GM19328 (cell line): ENCODE results near the gene KRTAP12-4.
"Not testable (repeated sequence)": the region's sequence is repeated elsewhere in the genome, so short reads cannot be mapped to it uniquely, and the experiment has no call there.

Experiments used
- ATAC-seq: cut with Tn5 transposase; IDR thresholded peaks from one replicate; pipeline ENCODE4 v1.9.1; 2021; ENCODE audit warnings: mild to moderate bottlenecking, moderate library complexity; ENCODE audit not compliant: unreplicated experiment

Gene KRTAP12-4

GRCh38 chr21:44654576-44655175 is at the start of gene KRTAP12-4:
Gene KRTAP12-4 (minus strand): TSS chr21:44654659. CDS start chr21:44654614, 45 bp downstream.
- no peak for ATAC-seq

- ATAC-seq, result no peak
Observed at GRCh38 chr21:44703731-44704635, 49.5 kb upstream of the KRTAP12-4 start.

- no peak for ATAC-seq
Observed at GRCh38 chr21:44702973-44703730, 48.7 kb upstream of the KRTAP12-4 start.

- ATAC-seq, result no peak
Observed at GRCh38 chr21:44702111-44702972, 47.9 kb upstream of the KRTAP12-4 start.

- no peak for ATAC-seq
Observed at GRCh38 chr21:44701541-44701940, 47.1 kb upstream of the KRTAP12-4 start.

- ATAC-seq, result no peak
Observed at GRCh38 chr21:44701023-44701400, 46.6 kb upstream of the KRTAP12-4 start.

GRCh38 chr21:44700101-44701022 is 45.9 kb upstream of the KRTAP12-4 start:
- no peak for ATAC-seq

- ATAC-seq, result no peak
Observed at GRCh38 chr21:44699502-44700001, 45.1 kb upstream of the KRTAP12-4 start.

GRCh38 chr21:44697811-44698734 is 43.6 kb upstream of the KRTAP12-4 start:
- no peak for ATAC-seq

- not testable (repeated sequence) for ATAC-seq
Observed at GRCh38 chr21:44697172-44697810, 42.8 kb upstream of the KRTAP12-4 start, which contains the start of gene KRTAP10-12. Gene KRTAP10-12 (plus strand): TSS chr21:44697172. CDS start chr21:44697202, 30 bp downstream.

GRCh38 chr21:44696572-44696971 is 42.1 kb upstream of the KRTAP12-4 start:
- ATAC-seq, result no peak

- ATAC-seq, result no peak
Observed at GRCh38 chr21:44695641-44696040, 41.2 kb upstream of the KRTAP12-4 start.

GRCh38 chr21:44695184-44695583 is 40.7 kb upstream of the KRTAP12-4 start:
- ATAC-seq, result no peak

GRCh38 chr21:44694776-44695175 is 40.3 kb upstream of the KRTAP12-4 start:
- ATAC-seq, result no peak

GRCh38 chr21:44692798-44693512 is 38.5 kb upstream of the KRTAP12-4 start:
- no peak for ATAC-seq

- ATAC-seq, result no peak
Observed at GRCh38 chr21:44691686-44692085, 37.2 kb upstream of the KRTAP12-4 start.

GRCh38 chr21:44689740-44690139 is 35.3 kb upstream of the KRTAP12-4 start:
- not testable (repeated sequence) for ATAC-seq
